GM20431 (cell line): ENCODE measurements around the gene SLC19A1.

Experiments
- in situ Hi-C: fragments of 300-500 bp; cut with MseI, MboI; formaldehyde crosslinking; loops from one replicate; pipeline ENCODE4 v1.15.0; 2020; ENCODE audit warnings: low sequenced_read_pairs; ENCODE audit not compliant: unreplicated experiment

Gene SLC19A1

GRCh38 chr21:45460011-45460565 is 82.2 kb downstream of the SLC19A1 start:
- in situ Hi-C loops = no loop called here

GRCh38 chr21:45459171-45460010 is 82.8 kb downstream of the SLC19A1 start:
- in situ Hi-C loops = no loop called here

GRCh38 chr21:45458281-45459170 is 83.7 kb downstream of the SLC19A1 start:
- in situ Hi-C loops = no loop called here

GRCh38 chr21:45457832-45458172 is 84.4 kb downstream of the SLC19A1 start:
- in situ Hi-C loops = no loop called here

GRCh38 chr21:45457161-45457831 is 84.9 kb downstream of the SLC19A1 start:
- in situ Hi-C loops = no loop called here

GRCh38 chr21:45456584-45457160 is 85.6 kb downstream of the SLC19A1 start:
- in situ Hi-C loops = no loop called here

GRCh38 chr21:45455674-45456583 is 86.3 kb downstream of the SLC19A1 start:
- in situ Hi-C loops = no loop called here

- in situ Hi-C loops = no loop called here
These were observed 87.1 kb downstream of the SLC19A1 start for GRCh38 chr21:45454926-45455673.

GRCh38 chr21:45454060-45454925 is 87.9 kb downstream of the SLC19A1 start:
- in situ Hi-C loops = no loop called here

GRCh38 chr21:45453308-45453950 is 88.8 kb downstream of the SLC19A1 start:
- in situ Hi-C loops = no loop called here

GRCh38 chr21:45452696-45453307 is 89.4 kb downstream of the SLC19A1 start:
- in situ Hi-C loops = no loop called here

GRCh38 chr21:45451771-45452182 is 90.5 kb downstream of the SLC19A1 start:
- in situ Hi-C loops = no loop called here

- in situ Hi-C loops = no loop called here
These were observed 91.0 kb downstream of the SLC19A1 start for GRCh38 chr21:45451091-45451740.

- in situ Hi-C loops = no loop called here
These were observed 91.7 kb downstream of the SLC19A1 start for GRCh38 chr21:45450423-45451090.

- in situ Hi-C loops = loop anchor here (10.0 kb wide), 1 partner anchor 305 kb away; no protein-coding TSS in a partner anchor
These were observed 92.4 kb downstream of the SLC19A1 start for GRCh38 chr21:45449658-45450422.
